IMR-90 (cell line): ENCODE measurements around the gene NAIF1. TPM values are rescaled to one million over a fixed set of nuclear protein-coding genes. Genes with fewer than 3 reads are reported as not detected.

Source experiments
- CTCF ChIP-seq: conservative IDR thresholded peaks from 2 replicates; pipeline ENCODE4 v1.5.1; 2012; ENCODE audit warnings: mild to moderate bottlenecking, low read depth, low read length, improper control_type of control experiment
- polyA plus RNA-seq, 3 experiments: library from polyadenylated mRNA; depleted of rRNA; stranded (reverse); fragments of >200 nt; gene quantifications; 2 replicates each; pipeline ENCODE4 v1.2.3, GENCODE V29; 2012; ENCODE audit warnings: low replicate concordance in 1 of 3
- total RNA-seq: library from RNA; depleted of rRNA; stranded (reverse); fragments of >200 nt; gene quantifications from 2 replicates; pipeline ENCODE4 v1.2.3, GENCODE V29; 2012

The NAIF1 gene
- total and polyA plus RNA-seq, 2 of the 4 experiments (the other 2 are of a cell fraction) = 9.7 to 10.1 TPM

GRCh38 chr9:128099932-128100491 lies 32.9 kb upstream of the NAIF1 start (continued):
- TF ChIP-seq CTCF = no peak
